DND-41 (cell line): ENCODE results near the gene CCDC150.

ENCODE experiments used
- ATAC-seq: fragments of 200-7000 bp; cut with Tn5 transposase; 3 replicates; pipeline ENCODE4 v1.9.1; 2021; ENCODE audit warnings: low read depth; ENCODE audit not compliant: insufficient read depth
- DNase-seq: peaks from one replicate; pipeline ENCODE4 v3.0.0-alpha.2; 2020
- H2AFZ ChIP-seq: 2 replicates; pipeline ENCODE4 v1.6.0; 2012; ENCODE audit warnings: low read depth, low read length
- H3K27ac ChIP-seq: 2 replicates; pipeline ENCODE4 v1.5.1; 2012; ENCODE audit warnings: low read length, inconsistent platforms
- H3K27me3 ChIP-seq: fragments of 200-600 bp; sonication (generic); 2 replicates; pipeline ENCODE4 v1.6.0; 2012; ENCODE audit warnings: low read length, mild to moderate bottlenecking, inconsistent platforms; ENCODE audit not compliant: insufficient read depth, poor library complexity
- H3K36me3 ChIP-seq: 2 replicates; pipeline ENCODE4 v1.5.1; 2012; ENCODE audit warnings: low read length, inconsistent platforms; ENCODE audit not compliant: insufficient read depth
- H3K4me1 ChIP-seq: 2 replicates; pipeline ENCODE4 v1.5.1; 2012; ENCODE audit warnings: mild to moderate bottlenecking, low read length; ENCODE audit not compliant: insufficient read depth
- H3K4me2 ChIP-seq: 2 replicates; pipeline ENCODE4 v1.6.0; 2012; ENCODE audit warnings: mild to moderate bottlenecking, moderate library complexity, low read length, inconsistent platforms; ENCODE audit not compliant: insufficient read depth
- H3K4me3 ChIP-seq, 2 experiments: fragments of 200-600 bp in 1 of 2; shearing (Covaris generic) in 1 of 2; 2 replicates each; pipeline ENCODE4 v1.5.1; 2012 to 2016; ENCODE audit warnings: inconsistent platforms in 2 of 2, low read length in 2 of 2, mild to moderate bottlenecking in 2 of 2, low read depth in 1 of 2, moderate library complexity in 1 of 2
- H3K79me2 ChIP-seq: 2 replicates; pipeline ENCODE4 v1.6.0; 2012; ENCODE audit warnings: low read length, inconsistent platforms; ENCODE audit not compliant: insufficient read depth
- H3K9ac ChIP-seq: 2 replicates; pipeline ENCODE4 v1.6.0; 2012; ENCODE audit warnings: low read depth, mild to moderate bottlenecking, inconsistent platforms, low read length, moderate library complexity
- H3K9me3 ChIP-seq: 2 replicates; pipeline ENCODE4 v1.5.1; 2012; ENCODE audit warnings: low read length, moderate library complexity, mild to moderate bottlenecking, inconsistent platforms; ENCODE audit not compliant: insufficient read depth, severe bottlenecking
- H4K20me1 ChIP-seq: 2 replicates; pipeline ENCODE4 v1.6.0; 2012; ENCODE audit warnings: low read length; ENCODE audit not compliant: insufficient read depth
- CTCF ChIP-seq: IDR thresholded peaks from 2 replicates; pipeline ENCODE4 v1.5.1; 2012; ENCODE audit warnings: borderline replicate concordance, low read length, moderate library complexity, mild to moderate bottlenecking; ENCODE audit not compliant: poor library complexity, severe bottlenecking; ENCODE audit errors: extremely low read depth
- EZH2 ChIP-seq: IDR thresholded peaks from 3 replicates; pipeline ENCODE4 v1.6.1; 2012; ENCODE audit warnings: borderline replicate concordance, low read depth, mild to moderate bottlenecking, moderate library complexity, low read length, inconsistent platforms; ENCODE audit not compliant: severe bottlenecking

CCDC150 gene

GRCh38 chr2:196639180-196640030 is at the start of gene CCDC150:
Gene CCDC150, plus strand, starts transcription at chr2:196639715. Its CDS starts 52 bp downstream, at chr2:196639767.
- H3K27ac ChIP-seq: peak within 1 kb of the TSS; percentile 77
- peak; percentile 99 for ATAC-seq
- peaks cover 47% of the 10 kb centered on the region for H3K79me2 ChIP-seq
- no peaks in the 10 kb centered on the region for H3K27me3 ChIP-seq
- peak within 1 kb of the TSS; percentile 68 for H3K9ac ChIP-seq
- no peaks in the 10 kb centered on the region for H3K36me3 ChIP-seq
- H3K4me2 ChIP-seq: peak within 1 kb of the TSS; percentile 75
- no peaks in the 10 kb centered on the region for H3K9me3 ChIP-seq
- TF ChIP-seq CTCF: peak; percentile 26
- no peak for TF ChIP-seq EZH2
- peak within 1 kb of the TSS; percentile 85 for H2AFZ ChIP-seq
- peaks cover 27% of the 10 kb centered on the region for H3K4me1 ChIP-seq
- DNase-seq: peak; percentile 96
- peak within 1 kb of the TSS; percentile 74 to 88; a peak in 3 of 4 replicates for H3K4me3 ChIP-seq
- no peaks in the 10 kb centered on the region for H4K20me1 ChIP-seq

- Histone ChIP-seq H3K9me3 (peaks cover 10% of the 10 kb centered on the region), H3K9ac (no peak overlapping the region), H3K4me1 (peaks cover 13% of the 10 kb centered on the region), H3K27ac (no peak overlapping the region), H3K27me3 (peaks cover 39% of the 10 kb centered on the region), H3K79me2 (no peaks in the 10 kb centered on the region), H4K20me1 (no peaks in the 10 kb centered on the region), H3K4me3 (no peak overlapping the region), H3K4me2 (no peak overlapping the region), H2AFZ (no peak overlapping the region), H3K36me3 (no peaks in the 10 kb centered on the region)
- no peak for ATAC-seq
- TF ChIP-seq EZH2: no peak
- no peak for TF ChIP-seq CTCF
- no peak for DNase-seq
Measured at GRCh38 chr2:196590286-196590685, 49.2 kb upstream of the CCDC150 start.

GRCh38 chr2:196591004-196591403 is 48.5 kb upstream of the CCDC150 start:
- Histone ChIP-seq H3K4me1 (peaks cover 13% of the 10 kb centered on the region), H4K20me1 (no peaks in the 10 kb centered on the region), H2AFZ (no peak overlapping the region), H3K79me2 (no peaks in the 10 kb centered on the region), H3K4me2 (no peak overlapping the region), H3K9me3 (peaks cover 6% of the 10 kb centered on the region), H3K36me3 (no peaks in the 10 kb centered on the region), H3K9ac (no peak overlapping the region), H3K27ac (no peak overlapping the region), H3K4me3 (no peak overlapping the region), H3K27me3 (peaks cover 39% of the 10 kb centered on the region)
- ATAC-seq (no peak), DNase-seq (no peak)
- TF ChIP-seq CTCF (no peak), EZH2 (no peak)
